ENCODE results near the gene LTBR. TPM values are rescaled to one million over a fixed set of nuclear protein-coding genes. Genes with fewer than 3 reads are reported as not detected.

Gene LTBR
- polyA plus RNA-seq, 1 donor = 37.2 TPM

GRCh38 chr12:6367969-6368892 lies 15.7 kb upstream of the LTBR start:
- DNase-seq (ENCODE audit: low read depth) = no peak

GRCh38 chr12:6368906-6369525 lies 14.9 kb upstream of the LTBR start:
- no peak for DNase-seq (ENCODE audit: low read depth)

- no peak for DNase-seq (ENCODE audit: low read depth)
Measured at GRCh38 chr12:6369916-6370575, 13.9 kb upstream of the LTBR start.

GRCh38 chr12:6370576-6370935 lies 13.4 kb upstream of the LTBR start:
- no peak for DNase-seq (ENCODE audit: low read depth)

- DNase-seq (ENCODE audit: low read depth) = no peak
Measured at GRCh38 chr12:6370994-6371754, 12.8 kb upstream of the LTBR start.

- DNase-seq (ENCODE audit: low read depth) = no peak
Measured at GRCh38 chr12:6372403-6373003, 11.5 kb upstream of the LTBR start.

GRCh38 chr12:6373022-6373787 lies 10.8 kb upstream of the LTBR start:
- DNase-seq (ENCODE audit: low read depth) = no peak

- no peak for DNase-seq (ENCODE audit: low read depth)
Measured at GRCh38 chr12:6374028-6374785, 9.8 kb upstream of the LTBR start.

GRCh38 chr12:6374786-6375160 lies 9.2 kb upstream of the LTBR start:
- DNase-seq (ENCODE audit: low read depth) = no peak

- DNase-seq (ENCODE audit: low read depth) = no peak
Measured at GRCh38 chr12:6375269-6376078, 8.5 kb upstream of the LTBR start, which contains the start of gene SCNN1A. Gene SCNN1A (minus strand): TSS chr12:6375563. CDS start chr12:6374783, 780 bp downstream.

- no peak for DNase-seq (ENCODE audit: low read depth)
Measured at GRCh38 chr12:6376079-6376869, 7.7 kb upstream of the LTBR start.

- no peak for DNase-seq (ENCODE audit: low read depth)
Measured at GRCh38 chr12:6376870-6377666, 6.9 kb upstream of the LTBR start.

- no peak for DNase-seq (ENCODE audit: low read depth)
Measured at GRCh38 chr12:6377667-6377994, 6.3 kb upstream of the LTBR start.

- DNase-seq (ENCODE audit: low read depth) = no peak
Measured at GRCh38 chr12:6378709-6379472, 5.1 kb upstream of the LTBR start.

- DNase-seq (ENCODE audit: low read depth) = no peak
Measured at GRCh38 chr12:6380141-6381121, 3.5 kb upstream of the LTBR start.

GRCh38 chr12:6382371-6382770 lies 1.6 kb upstream of the LTBR start:
- no peak for DNase-seq (ENCODE audit: low read depth)
